GM21515 (cell line): ENCODE data around the gene SMG6.

Experiments used
- ATAC-seq: cut with Tn5 transposase; IDR thresholded peaks from one replicate; pipeline ENCODE4 v1.9.1; 2021; ENCODE audit not compliant: unreplicated experiment

SMG6 gene

GRCh38 chr17:2084036-2084765 lies 219.4 kb downstream of the SMG6 start:
- ATAC-seq, result no peak

- ATAC-seq, result no peak
These were observed 220.0 kb downstream of the SMG6 start for GRCh38 chr17:2083613-2084035.

GRCh38 chr17:2082003-2082781 lies 221.4 kb downstream of the SMG6 start:
- no peak for ATAC-seq

GRCh38 chr17:2081564-2081963 lies 222.0 kb downstream of the SMG6 start:
- ATAC-seq, result no peak

- no peak for ATAC-seq
These were observed 226.5 kb downstream of the SMG6 start for GRCh38 chr17:2077040-2077439.

GRCh38 chr17:2076087-2076984 lies 227.2 kb downstream of the SMG6 start:
- ATAC-seq, result no peak

GRCh38 chr17:2075336-2076086 lies 228.1 kb downstream of the SMG6 start:
- ATAC-seq, result no peak

GRCh38 chr17:2074919-2075318 lies 228.7 kb downstream of the SMG6 start:
- no peak for ATAC-seq

- no peak for ATAC-seq
These were observed 231.9 kb downstream of the SMG6 start for GRCh38 chr17:2071455-2072281.

GRCh38 chr17:2071024-2071385 lies 232.6 kb downstream of the SMG6 start:
- ATAC-seq, result no peak

- ATAC-seq, result peak; percentile 58
These were observed 233.2 kb downstream of the SMG6 start for GRCh38 chr17:2070241-2071023.

GRCh38 chr17:2068519-2069051 lies 235.0 kb downstream of the SMG6 start:
- ATAC-seq, result no peak

- ATAC-seq, result no peak
These were observed 235.5 kb downstream of the SMG6 start for GRCh38 chr17:2068031-2068518.

GRCh38 chr17:2067608-2068024 lies 236.0 kb downstream of the SMG6 start:
- ATAC-seq, result no peak

GRCh38 chr17:2067048-2067561 lies 236.5 kb downstream of the SMG6 start:
- no peak for ATAC-seq

GRCh38 chr17:2065949-2066400 lies 237.6 kb downstream of the SMG6 start:
- no peak for ATAC-seq

- no peak for ATAC-seq
These were observed 238.4 kb downstream of the SMG6 start for GRCh38 chr17:2064980-2065785.
